ENCODE results near the gene SLCO4A1. TPM values are rescaled to one million over a fixed set of nuclear protein-coding genes. Genes with fewer than 3 reads are reported as not detected.

SLCO4A1 gene
- polyA plus RNA-seq, 1 donor (not counting 4 experiments of a cell fraction or from before 2014, with no cell fraction given), result 1.8 TPM

- Histone ChIP-seq H3K79me2 (ENCODE audit: control insufficient read depth, insufficient read depth, low read length) (no peaks in the 10 kb centered on the region), H3K4me1 (ENCODE audit: control insufficient read depth, extremely low read depth, insufficient read depth, low read length) (peaks cover 6% of the 10 kb centered on the region), H3K4me3 (ENCODE audit: control insufficient read depth in 2 of 3, extremely low read depth in 1 of 3, insufficient read depth in 2 of 3, low read depth in 1 of 3, low read length in 3 of 3) (no peak overlapping the region), H3K9me3 (ENCODE audit: control insufficient read depth, low read depth, low read length) (no peaks in the 10 kb centered on the region), H3K27me3 (ENCODE audit: control insufficient read depth, extremely low read depth, insufficient read depth, low read length) (peaks cover 41% of the 10 kb centered on the region), H4K20me1 (ENCODE audit: control insufficient read depth, extremely low read depth, insufficient read depth, low read length) (no peaks in the 10 kb centered on the region), H3K9me1 (ENCODE audit: control insufficient read depth, extremely low read depth, insufficient read depth, low read length) (no peaks in the 10 kb centered on the region), H3K36me3 (ENCODE audit: control insufficient read depth in 2 of 2, extremely low read depth in 1 of 2, insufficient read depth in 2 of 2, low read length in 2 of 2) (no peaks in the 10 kb centered on the region), H2AFZ (ENCODE audit: control insufficient read depth, low read length) (no peak overlapping the region), H3K9ac (ENCODE audit: control insufficient read depth, extremely low read depth, insufficient read depth, low read length) (no peak overlapping the region), H3K4me2 (ENCODE audit: control insufficient read depth, extremely low read depth, insufficient read depth, low read depth, low read length) (no peak overlapping the region), H3K27ac (ENCODE audit: control insufficient read depth, insufficient read depth, low read length) (no peak overlapping the region)
- DNase-seq (ENCODE audit: low read depth, low spot score), result no peak
- TF ChIP-seq EZH2 (IDR thresholded peaks at IDR 0.05; ENCODE audit: low read length), result no peak
- no peak for TF ChIP-seq CTCF (optimal IDR thresholded peaks at IDR 0.05 in 1 of 3, IDR thresholded peaks at IDR 0.05 in 1 of 3, conservative IDR thresholded peaks at IDR 0.05 in 1 of 3; ENCODE audit: extremely low read depth in 1 of 3, insufficient read depth in 2 of 3, low read length in 3 of 3)
- FAIRE-seq, result no peak
- dilution Hi-C loops (cut with MboI; ENCODE audit: extremely low pct_ligation_motif_present, low sequenced_read_pairs), result no loop called here
Observed at GRCh38 chr20:62692176-62692575, 49.9 kb downstream of the SLCO4A1 start.

- H3K9ac ChIP-seq (ENCODE audit: control insufficient read depth, extremely low read depth, insufficient read depth, low read length), result no peak overlapping the region
- H3K27ac ChIP-seq (ENCODE audit: control insufficient read depth, insufficient read depth, low read length), result no peak overlapping the region
- H3K9me1 ChIP-seq (ENCODE audit: control insufficient read depth, extremely low read depth, insufficient read depth, low read length), result no peaks in the 10 kb centered on the region
- TF ChIP-seq EZH2 (IDR thresholded peaks at IDR 0.05; ENCODE audit: low read length) (no peak), CTCF (optimal IDR thresholded peaks at IDR 0.05 in 1 of 3, IDR thresholded peaks at IDR 0.05 in 1 of 3, conservative IDR thresholded peaks at IDR 0.05 in 1 of 3; ENCODE audit: extremely low read depth in 1 of 3, insufficient read depth in 2 of 3, low read length in 3 of 3) (no peak)
- H3K36me3 ChIP-seq (ENCODE audit: control insufficient read depth in 2 of 2, extremely low read depth in 1 of 2, insufficient read depth in 2 of 2, low read length in 2 of 2), result no peaks in the 10 kb centered on the region
- no peak overlapping the region for H3K4me3 ChIP-seq (ENCODE audit: control insufficient read depth in 2 of 3, extremely low read depth in 1 of 3, insufficient read depth in 2 of 3, low read depth in 1 of 3, low read length in 3 of 3)
- peaks cover 49% of the 10 kb centered on the region for H3K27me3 ChIP-seq (ENCODE audit: control insufficient read depth, extremely low read depth, insufficient read depth, low read length)
- no peaks in the 10 kb centered on the region for H3K79me2 ChIP-seq (ENCODE audit: control insufficient read depth, insufficient read depth, low read length)
- no peaks in the 10 kb centered on the region for H3K4me1 ChIP-seq (ENCODE audit: control insufficient read depth, extremely low read depth, insufficient read depth, low read length)
- H4K20me1 ChIP-seq (ENCODE audit: control insufficient read depth, extremely low read depth, insufficient read depth, low read length), result no peaks in the 10 kb centered on the region
- DNase-seq (ENCODE audit: low read depth, low spot score) (no peak), FAIRE-seq (no peak)
- no peak overlapping the region for H2AFZ ChIP-seq (ENCODE audit: control insufficient read depth, low read length)
- no peak overlapping the region for H3K4me2 ChIP-seq (ENCODE audit: control insufficient read depth, extremely low read depth, insufficient read depth, low read depth, low read length)
- H3K9me3 ChIP-seq (ENCODE audit: control insufficient read depth, low read depth, low read length), result no peaks in the 10 kb centered on the region
- dilution Hi-C loops (cut with MboI; ENCODE audit: extremely low pct_ligation_motif_present, low sequenced_read_pairs), result no loop called here
Observed at GRCh38 chr20:62692801-62693523, 50.7 kb downstream of the SLCO4A1 start.
